HCT116 (cell line): ENCODE results near the gene PRDX3. TPM values are rescaled to one million over a fixed set of nuclear protein-coding genes. Genes with fewer than 3 reads are reported as not detected.

Experiments
- ATAC-seq: fragments of 200-7000 bp; cut with Tn5 transposase; 2 replicates; pipeline ENCODE4 v1.9.1; 2020; ENCODE audit warnings: mild to moderate bottlenecking, moderate library complexity
- BruUV-seq: library from RNA; stranded (reverse); fragments of 400-500 nt; replicated peaks from 2 replicates; lab custom pipeline; 2021; lab: Mats Ljungman, UMichigan
- CTCF ChIA-PET: fragments of 300-600 bp; sonication (Branson Sonifier 250); formaldehyde crosslinking; loops from one replicate; lab custom pipeline; 2021; ENCODE audit warnings: antibody characterized with exemption; lab: Charles Lee
- POLR2A ChIA-PET: fragments of 300-600, 350-600 bp; sonication (Branson Sonifier 250); formaldehyde crosslinking; loops from one replicate; lab custom pipeline; 2021; ENCODE audit warnings: antibody characterized with exemption; lab: Charles Lee
- RAD21 ChIA-PET, 2 experiments: fragments of 300-600 bp; sonication (Branson Sonifier 250); formaldehyde crosslinking; loops; one replicate each; lab custom pipeline; 2023; ENCODE audit warnings: low total read pairs in 2 of 2; ENCODE audit not compliant: uncharacterized antibody in 2 of 2, unreplicated experiment in 2 of 2, low non-redundant PET in 1 of 2; lab: Charles Lee
- DNase-seq: peaks from one replicate; pipeline ENCODE4 v3.0.0-alpha.2; 2010; ENCODE audit warnings: low read depth, low spot score
- H2AFZ ChIP-seq: fragments of 200-600 bp; shearing (Covaris generic), sonication (generic); 2 replicates; pipeline ENCODE4 v1.6.1; 2017; ENCODE audit warnings: low read depth, mixed run types, mixed read lengths, antibody characterized with exemption, low read length; ENCODE audit not compliant: poor library complexity, severe bottlenecking
- H3K27ac ChIP-seq: 2 replicates; pipeline ENCODE4 v1.5.1; 2012; ENCODE audit warnings: low read depth, low read length
- H3K27me3 ChIP-seq: fragments of 200-600 bp; sonication (generic); 2 replicates; pipeline ENCODE4 v1.6.1; 2016; ENCODE audit warnings: mixed run types, low read length, mixed read lengths; ENCODE audit not compliant: insufficient read depth
- H3K36me3 ChIP-seq, 2 experiments: fragments of 200-500 bp in 1 of 2; fragments of 200-600 bp in 1 of 2; sonication (Bioruptor generic) in 1 of 2; sonication (generic) in 1 of 2; 2 replicates each; pipeline versions ENCODE4 v1.5.1 to v1.6.1; 2014 to 2016; ENCODE audit warnings: low read length in 2 of 2, inconsistent platforms in 1 of 2, mixed read lengths in 1 of 2, mixed run types in 1 of 2; ENCODE audit not compliant: insufficient read depth in 2 of 2, control insufficient read depth in 1 of 2
- H3K4me1 ChIP-seq, 2 experiments: fragments of 200-600 bp in 1 of 2; sonication (generic) in 1 of 2; 2 replicates each; pipeline versions ENCODE4 v1.5.1 to v1.6.1; 2012 to 2017; ENCODE audit warnings: low read length in 2 of 2, inconsistent platforms in 1 of 2, mild to moderate bottlenecking in 1 of 2, mixed read lengths in 1 of 2, mixed run types in 1 of 2, moderate library complexity in 1 of 2; ENCODE audit not compliant: insufficient read depth in 2 of 2, control insufficient read depth in 1 of 2
- H3K4me2 ChIP-seq: fragments of 200-600 bp; sonication (generic); 2 replicates; pipeline ENCODE4 v1.6.1; 2017; ENCODE audit warnings: mixed run types, low read length, mixed read lengths
- H3K4me3 ChIP-seq, 2 experiments: fragments of 200-600 bp in 1 of 2; sonication (generic) in 1 of 2; replicated peaks in 1 of 2; 2 replicates each; pipeline ENCODE4 v1.5.1; 2011 to 2016; ENCODE audit warnings: low read length in 2 of 2, control low read depth in 1 of 2, low read depth in 1 of 2, mild to moderate bottlenecking in 1 of 2, mixed read lengths in 1 of 2, mixed run types in 1 of 2
- H3K79me2 ChIP-seq: fragments of 200-600 bp; sonication (generic); 2 replicates; pipeline ENCODE4 v1.6.1; 2017; ENCODE audit warnings: mild to moderate bottlenecking, mixed run types, low read length, moderate library complexity, mixed read lengths; ENCODE audit not compliant: insufficient read depth
- H3K9ac ChIP-seq: fragments of 200-600 bp; sonication (generic); 2 replicates; pipeline ENCODE4 v1.6.1; 2016; ENCODE audit warnings: low read length, mixed read lengths
- H3K9me2 ChIP-seq: fragments of 200-600 bp; sonication (generic), shearing (Covaris generic); 2 replicates; pipeline ENCODE4 v1.6.1; 2017; ENCODE audit warnings: mixed run types, mild to moderate bottlenecking, moderate library complexity; ENCODE audit not compliant: insufficient read depth
- H3K9me3 ChIP-seq, 2 experiments: fragments of 200-500 bp in 1 of 2; fragments of 200-600 bp in 1 of 2; sonication (Bioruptor generic) in 1 of 2; sonication (generic) in 1 of 2; 2 replicates each; pipeline ENCODE4 v1.6.1; 2014 to 2017; ENCODE audit warnings: low read length in 2 of 2, mixed read lengths in 2 of 2, inconsistent platforms in 1 of 2, low read depth in 1 of 2, mild to moderate bottlenecking in 1 of 2, mixed run types in 1 of 2, moderate library complexity in 1 of 2; ENCODE audit not compliant: control insufficient read depth in 1 of 2, insufficient read depth in 1 of 2
- H4K20me1 ChIP-seq: fragments of 200-600 bp; sonication (generic), shearing (Covaris generic); 2 replicates; pipeline ENCODE4 v1.6.1; 2017; ENCODE audit warnings: mixed run types, mild to moderate bottlenecking, moderate library complexity; ENCODE audit not compliant: insufficient read depth
- CBX3 ChIP-seq: IDR thresholded peaks from 2 replicates; pipeline ENCODE4 v1.6.1; 2012; ENCODE audit warnings: low read depth
- CTCF ChIP-seq, 3 experiments: fragments of 200-600 bp in 1 of 3; sonication (generic) in 1 of 3; IDR thresholded peaks in 2 of 3; conservative IDR thresholded peaks in 1 of 3; 2 replicates each; pipeline ENCODE4 v1.5.1; 2012 to 2017; ENCODE audit warnings: low read depth in 2 of 3, low read length in 2 of 3, antibody characterized with exemption in 1 of 3, borderline replicate concordance in 1 of 3, control low read depth in 1 of 3, mild to moderate bottlenecking in 1 of 3, mixed read lengths in 1 of 3, mixed run types in 1 of 3, moderate library complexity in 1 of 3; ENCODE audit not compliant: insufficient read depth in 1 of 3
- MAX ChIP-seq: IDR thresholded peaks from 2 replicates; pipeline ENCODE4 v1.6.1; 2012
- POLR2A ChIP-seq: IDR thresholded peaks from 2 replicates; pipeline ENCODE4 v1.7.0; 2011; ENCODE audit warnings: borderline replicate concordance; ENCODE audit not compliant: insufficient read depth, insufficient read length; ENCODE audit errors: extremely low read depth
- SIN3A ChIP-seq: IDR thresholded peaks from 2 replicates; pipeline ENCODE4 v1.6.1; 2012; ENCODE audit warnings: low read depth
- ZBTB33 ChIP-seq: IDR thresholded peaks from 2 replicates; pipeline ENCODE4 v1.6.1; 2011; ENCODE audit warnings: mild to moderate bottlenecking, low read length, moderate library complexity; ENCODE audit not compliant: insufficient replicate concordance; ENCODE audit errors: extremely low read depth
- intact Hi-C: fragments of 100-400 bp; cut with micrococcal nuclease; formaldehyde crosslinking; loops from 2 replicates; pipeline ENCODE4 v1.10.0; 2022
- total RNA-seq: library from RNA; stranded (reverse); gene quantifications from one replicate; pipeline ENCODE4 v1.2.1, GENCODE V29; 2021; ENCODE audit not compliant: unreplicated experiment

The PRDX3 gene
- total RNA-seq, 1 experiment from 2014 or later, result 281 TPM

GRCh38 chr10:119207713-119208552, 29.3 kb upstream of the PRDX3 start:
- Histone ChIP-seq H2AFZ (peak overlapping the region; percentile 24), H3K27me3 (no peaks in the 10 kb centered on the region), H3K79me2 (no peaks in the 10 kb centered on the region), H3K4me3 (peak overlapping the region; percentile 48 to 69), H3K9me2 (no peaks in the 10 kb centered on the region), H3K36me3 (no peaks in the 10 kb centered on the region), H4K20me1 (no peaks in the 10 kb centered on the region), H3K27ac (no peak overlapping the region; the same call in 1 of the 2 replicates), H3K4me1 (peaks cover 20 to 36% of the 10 kb centered on the region in 2 experiments; a peak in 3 of 4 replicates), H3K9ac (peak overlapping the region; percentile 54), H3K4me2 (peak overlapping the region; percentile 92), H3K9me3 (no peaks in the 10 kb centered on the region)
- TF ChIP-seq SIN3A (peak; percentile 73), POLR2A (no peak), CBX3 (no peak), MAX (peak; percentile 42; the same call in 1 of the 2 replicates), CTCF (IDR thresholded peaks at IDR 0.05 in 2 of 3, conservative IDR thresholded peaks at IDR 0.05 in 1 of 3; ENCODE audit: borderline replicate concordance in 1 of 3, insufficient read depth in 1 of 3, low read depth in 2 of 3, low read length in 2 of 3) (no peak), ZBTB33 (no peak)
- ATAC-seq, result peak; percentile 29
- intact Hi-C loops, result loop anchor here (2.0 to 5.0 kb wide), 4 partner anchors 47 to 389 kb away; partner anchors contain the start of gene TIAL1
- RAD21 ChIA-PET, result interaction anchor here (0.6 to 2.4 kb wide), 10 partner anchors 46 to 208 kb away, joined by 3 to 12 read pairs (median 3); no protein-coding TSS in a partner anchor
- CTCF ChIA-PET, result interaction anchor here (0.6 to 4.3 kb wide), 18 partner anchors 8 to 335 kb away, joined by 3 to 37 read pairs (median 9); partner anchors contain the start of gene RGS10
- POLR2A ChIA-PET, result interaction anchor here (0.6 to 1.8 kb wide), 9 partner anchors 8 to 665 kb away, joined by 3 to 10 read pairs (median 3); partner anchors contain the start of genes MCMBP and TIAL1
- no TSS peak for BruUV-seq
- DNase-seq, result no peak
